ENCODE results near the gene UBR2.
"Not testable (repeated sequence)": the region's sequence is repeated elsewhere in the genome, so short reads cannot be mapped to it uniquely, and the experiment has no call there.

UBR2 gene

DNA sequence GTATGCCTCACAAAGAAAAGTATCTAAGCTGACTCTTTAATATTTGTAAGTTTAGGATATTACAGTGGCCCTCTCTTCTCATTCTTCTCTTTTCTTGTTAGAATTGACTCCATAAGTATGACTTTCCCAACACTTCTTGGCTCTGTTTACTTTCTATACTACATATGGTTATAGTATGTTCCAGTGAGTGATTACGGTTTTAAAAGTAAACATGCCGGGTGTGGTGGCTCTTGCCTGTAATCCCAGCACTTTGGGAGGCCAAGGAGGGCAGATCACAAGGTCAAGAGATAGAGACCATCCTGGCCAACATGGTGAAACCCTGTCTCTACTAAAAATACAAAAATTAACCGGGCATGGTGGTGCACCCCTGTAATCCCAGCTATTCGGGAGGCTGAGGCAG, 3.4 kb downstream of the UBR2 start:
- H3K4me1 ChIP-seq (ENCODE audit: control insufficient read depth in 1 of 2, insufficient read depth in 2 of 2, low read length in 2 of 2), result peaks cover 16 to 21% of the 10 kb centered on the region in 2 donors
- H3K9ac ChIP-seq (ENCODE audit: low read depth in 1 of 2, low read length in 2 of 2); H3K9me3 ChIP-seq (ENCODE audit: control insufficient read depth in 1 of 2, low read length in 2 of 2); H3K4me3 ChIP-seq (ENCODE audit: low read depth in 1 of 2, low read length in 2 of 2); H3K27me3 ChIP-seq (ENCODE audit: control insufficient read depth in 1 of 2, insufficient read depth in 2 of 2, low read length in 2 of 2); H3K36me3 ChIP-seq (ENCODE audit: control insufficient read depth in 1 of 2, insufficient read depth in 2 of 2, low read length in 2 of 2); H3K27ac ChIP-seq (ENCODE audit: low read depth, low read length): not testable (repeated sequence)

DNA sequence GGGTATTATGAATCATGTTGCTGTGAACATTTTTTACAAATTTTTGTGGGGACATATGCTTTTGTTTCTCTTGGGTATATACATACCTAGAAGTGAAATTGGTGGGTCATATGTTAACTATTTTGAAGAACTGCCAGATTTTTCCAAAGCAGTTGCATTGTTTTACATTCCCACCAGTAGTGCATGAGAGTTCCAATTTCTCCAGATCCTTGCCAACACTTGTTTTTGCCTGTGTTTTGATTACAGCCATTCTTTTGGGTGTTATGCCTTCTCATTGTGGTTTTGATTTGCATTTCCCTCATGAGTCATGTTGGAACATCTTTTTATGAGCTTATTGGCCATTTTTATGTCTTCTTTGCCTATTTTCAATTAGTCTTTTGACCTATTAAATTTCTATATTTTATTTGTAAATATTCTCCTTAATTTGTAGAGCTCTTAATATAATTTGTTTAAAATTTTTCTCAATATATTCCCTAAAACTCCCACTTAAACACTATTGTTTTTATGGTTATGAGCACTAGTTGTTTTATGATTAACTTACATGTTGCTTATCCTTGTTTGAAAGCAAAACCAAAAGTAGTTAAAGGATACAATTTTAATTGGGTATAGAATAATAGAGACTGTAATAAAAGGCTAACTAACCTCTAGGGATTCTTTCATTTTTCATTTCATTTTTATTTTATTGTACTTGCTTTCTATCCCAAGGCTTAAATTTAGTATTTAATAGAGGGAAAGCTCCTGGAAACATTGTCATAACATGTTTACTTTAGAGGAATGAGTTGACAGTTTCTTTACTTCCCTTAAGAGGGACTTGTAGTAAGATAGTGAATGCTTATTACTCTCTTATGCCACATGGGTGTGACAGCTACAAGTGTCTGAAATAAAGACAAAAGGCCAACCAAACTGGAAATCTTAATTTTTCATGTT, 5.5 kb downstream of the UBR2 start:
- no peak overlapping the region for H3K27ac ChIP-seq (ENCODE audit: low read depth, low read length)
- H3K27me3 ChIP-seq (ENCODE audit: control insufficient read depth in 1 of 2, insufficient read depth in 2 of 2, low read length in 2 of 2), result no peaks in the 10 kb centered on the region
- H3K9ac ChIP-seq (ENCODE audit: low read depth in 1 of 2, low read length in 2 of 2), result no peak overlapping the region
- H3K36me3 ChIP-seq (ENCODE audit: control insufficient read depth in 1 of 2, insufficient read depth in 2 of 2, low read length in 2 of 2), result peaks cover 3 to 7% of the 10 kb centered on the region in 2 donors
- H3K9me3 ChIP-seq (ENCODE audit: control insufficient read depth in 1 of 2, low read length in 2 of 2), result no peaks in the 10 kb centered on the region
- H3K4me3 ChIP-seq (ENCODE audit: low read depth in 1 of 2, low read length in 2 of 2), result no peak overlapping the region
- peaks cover 19 to 21% of the 10 kb centered on the region in 2 donors for H3K4me1 ChIP-seq (ENCODE audit: control insufficient read depth in 1 of 2, insufficient read depth in 2 of 2, low read length in 2 of 2)

GRCh38 chr6:42571611-42572342, 7.9 kb downstream of the UBR2 start:
- Histone ChIP-seq H3K4me3 (ENCODE audit: low read depth in 1 of 2, low read length in 2 of 2) (no peak overlapping the region), H3K9ac (ENCODE audit: low read depth in 1 of 2, low read length in 2 of 2) (no peak overlapping the region), H3K9me3 (ENCODE audit: control insufficient read depth in 1 of 2, low read length in 2 of 2) (no peaks in the 10 kb centered on the region), H3K27ac (ENCODE audit: low read depth, low read length) (no peak overlapping the region), H3K36me3 (ENCODE audit: control insufficient read depth in 1 of 2, insufficient read depth in 2 of 2, low read length in 2 of 2) (peaks cover 3 to 18% of the 10 kb centered on the region in 2 donors), H3K4me1 (ENCODE audit: control insufficient read depth in 1 of 2, insufficient read depth in 2 of 2, low read length in 2 of 2) (peaks cover 8 to 16% of the 10 kb centered on the region in 2 donors), H3K27me3 (ENCODE audit: control insufficient read depth in 1 of 2, insufficient read depth in 2 of 2, low read length in 2 of 2) (no peaks in the 10 kb centered on the region)

- Histone ChIP-seq H3K4me3 (ENCODE audit: low read depth in 1 of 2, low read length in 2 of 2) (no peak overlapping the region), H3K4me1 (ENCODE audit: control insufficient read depth in 1 of 2, insufficient read depth in 2 of 2, low read length in 2 of 2) (peaks cover 7 to 11% of the 10 kb centered on the region in 2 donors), H3K36me3 (ENCODE audit: control insufficient read depth in 1 of 2, insufficient read depth in 2 of 2, low read length in 2 of 2) (peaks cover 3 to 18% of the 10 kb centered on the region in 2 donors), H3K27ac (ENCODE audit: low read depth, low read length) (no peak overlapping the region), H3K9ac (ENCODE audit: low read depth in 1 of 2, low read length in 2 of 2) (no peak overlapping the region), H3K27me3 (ENCODE audit: control insufficient read depth in 1 of 2, insufficient read depth in 2 of 2, low read length in 2 of 2) (no peaks in the 10 kb centered on the region), H3K9me3 (ENCODE audit: control insufficient read depth in 1 of 2, low read length in 2 of 2) (no peaks in the 10 kb centered on the region)
These were observed 8.7 kb downstream of the UBR2 start for GRCh38 chr6:42572523-42572922.

DNA sequence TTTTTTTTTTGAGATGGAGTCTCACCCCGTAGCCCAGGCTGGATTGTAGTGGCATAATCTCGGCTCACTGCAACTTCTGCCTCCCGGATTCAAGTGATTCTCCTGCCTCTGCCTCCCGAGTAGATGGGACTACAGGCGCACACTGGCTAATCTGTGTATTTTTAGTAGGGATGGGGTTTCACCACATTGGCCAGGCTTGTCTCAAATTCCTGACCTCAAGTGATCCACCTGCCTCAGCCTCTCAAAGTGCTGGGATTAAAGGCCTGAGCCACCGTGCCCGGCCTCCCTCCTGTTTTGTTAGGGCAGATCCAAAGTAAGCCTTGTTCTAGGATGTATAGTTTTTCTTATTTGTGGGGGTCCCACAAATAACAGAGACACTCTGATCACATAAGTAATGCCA, 12.7 kb downstream of the UBR2 start:
- H3K27me3 ChIP-seq (ENCODE audit: control insufficient read depth in 1 of 2, insufficient read depth in 2 of 2, low read length in 2 of 2); H3K9ac ChIP-seq (ENCODE audit: low read depth in 1 of 2, low read length in 2 of 2); H3K4me1 ChIP-seq (ENCODE audit: control insufficient read depth in 1 of 2, insufficient read depth in 2 of 2, low read length in 2 of 2); H3K4me3 ChIP-seq (ENCODE audit: low read depth in 1 of 2, low read length in 2 of 2); H3K9me3 ChIP-seq (ENCODE audit: control insufficient read depth in 1 of 2, low read length in 2 of 2); H3K27ac ChIP-seq (ENCODE audit: low read depth, low read length): not testable (repeated sequence)
- H3K36me3 ChIP-seq (ENCODE audit: control insufficient read depth in 1 of 2, insufficient read depth in 2 of 2, low read length in 2 of 2), result peaks cover 3 to 28% of the 10 kb centered on the region in 2 donors

DNA sequence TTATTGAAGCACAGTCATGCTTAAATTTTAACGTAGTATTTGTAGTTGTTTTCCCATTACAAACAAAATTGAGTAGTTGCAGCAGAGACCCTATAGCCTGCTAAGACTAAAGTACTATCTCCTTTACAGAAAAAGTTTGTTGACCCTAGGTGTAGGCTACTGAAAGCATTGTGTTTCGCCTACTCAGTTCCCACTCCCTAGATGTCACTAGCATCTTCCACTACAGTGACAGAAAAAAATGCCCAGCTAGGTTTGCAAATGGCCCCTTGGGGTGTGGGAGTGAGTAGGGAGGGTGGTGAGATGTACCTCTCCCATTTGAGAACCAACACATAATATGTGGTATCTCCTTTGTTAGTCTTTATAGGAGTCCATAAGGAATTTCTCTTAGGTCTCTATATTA, 34.5 kb downstream of the UBR2 start:
- Histone ChIP-seq H3K27ac (ENCODE audit: low read depth, low read length) (no peak overlapping the region), H3K9me3 (ENCODE audit: control insufficient read depth in 1 of 2, low read length in 2 of 2) (no peaks in the 10 kb centered on the region), H3K36me3 (ENCODE audit: control insufficient read depth in 1 of 2, insufficient read depth in 2 of 2, low read length in 2 of 2) (peaks cover 0 to 30% of the 10 kb centered on the region in 2 donors), H3K27me3 (ENCODE audit: control insufficient read depth in 1 of 2, insufficient read depth in 2 of 2, low read length in 2 of 2) (no peaks in the 10 kb centered on the region), H3K4me1 (ENCODE audit: control insufficient read depth in 1 of 2, insufficient read depth in 2 of 2, low read length in 2 of 2) (no peaks in the 10 kb centered on the region), H3K9ac (ENCODE audit: low read depth in 1 of 2, low read length in 2 of 2) (no peak overlapping the region), H3K4me3 (ENCODE audit: low read depth in 1 of 2, low read length in 2 of 2) (no peak overlapping the region)

DNA sequence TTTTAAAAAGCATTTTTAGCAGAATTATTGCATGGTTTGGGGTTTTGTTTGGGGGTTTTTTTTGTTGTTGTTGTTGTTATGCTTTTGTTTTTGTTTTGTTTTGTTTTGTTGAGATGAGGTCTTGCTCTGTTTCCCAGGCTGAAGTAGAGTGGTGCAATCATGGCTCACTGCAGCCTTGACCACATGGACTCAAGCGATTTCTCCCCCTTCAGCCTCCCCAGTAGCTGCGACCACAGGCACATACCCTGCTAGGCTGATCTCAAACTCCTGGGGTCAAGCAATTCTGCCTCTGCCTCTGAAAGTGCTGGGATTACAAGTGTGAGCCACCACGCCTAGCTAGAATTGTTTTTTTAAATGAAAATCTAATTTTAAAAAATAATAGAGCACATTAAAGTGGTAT, 35.7 kb downstream of the UBR2 start:
- Histone ChIP-seq H3K4me1 (ENCODE audit: control insufficient read depth in 1 of 2, insufficient read depth in 2 of 2, low read length in 2 of 2) (no peaks in the 10 kb centered on the region), H3K27me3 (ENCODE audit: control insufficient read depth in 1 of 2, insufficient read depth in 2 of 2, low read length in 2 of 2) (no peaks in the 10 kb centered on the region), H3K36me3 (ENCODE audit: control insufficient read depth in 1 of 2, insufficient read depth in 2 of 2, low read length in 2 of 2) (peaks cover 0 to 35% of the 10 kb centered on the region in 2 donors), H3K4me3 (ENCODE audit: low read depth in 1 of 2, low read length in 2 of 2) (no peak overlapping the region), H3K27ac (ENCODE audit: low read depth, low read length) (no peak overlapping the region), H3K9me3 (ENCODE audit: control insufficient read depth in 1 of 2, low read length in 2 of 2) (no peaks in the 10 kb centered on the region), H3K9ac (ENCODE audit: low read depth in 1 of 2, low read length in 2 of 2) (no peak overlapping the region)

- Histone ChIP-seq H3K4me1 (ENCODE audit: control insufficient read depth in 1 of 2, insufficient read depth in 2 of 2, low read length in 2 of 2) (no peaks in the 10 kb centered on the region), H3K9ac (ENCODE audit: low read depth in 1 of 2, low read length in 2 of 2) (no peak overlapping the region), H3K36me3 (ENCODE audit: control insufficient read depth in 1 of 2, insufficient read depth in 2 of 2, low read length in 2 of 2) (peaks cover 16 to 48% of the 10 kb centered on the region in 2 donors), H3K4me3 (ENCODE audit: low read depth in 1 of 2, low read length in 2 of 2) (no peak overlapping the region), H3K27ac (ENCODE audit: low read depth, low read length) (no peak overlapping the region), H3K27me3 (ENCODE audit: control insufficient read depth in 1 of 2, insufficient read depth in 2 of 2, low read length in 2 of 2) (no peaks in the 10 kb centered on the region), H3K9me3 (ENCODE audit: control insufficient read depth in 1 of 2, low read length in 2 of 2) (no peaks in the 10 kb centered on the region)
These were observed 40.3 kb downstream of the UBR2 start for GRCh38 chr6:42604150-42604549.

DNA sequence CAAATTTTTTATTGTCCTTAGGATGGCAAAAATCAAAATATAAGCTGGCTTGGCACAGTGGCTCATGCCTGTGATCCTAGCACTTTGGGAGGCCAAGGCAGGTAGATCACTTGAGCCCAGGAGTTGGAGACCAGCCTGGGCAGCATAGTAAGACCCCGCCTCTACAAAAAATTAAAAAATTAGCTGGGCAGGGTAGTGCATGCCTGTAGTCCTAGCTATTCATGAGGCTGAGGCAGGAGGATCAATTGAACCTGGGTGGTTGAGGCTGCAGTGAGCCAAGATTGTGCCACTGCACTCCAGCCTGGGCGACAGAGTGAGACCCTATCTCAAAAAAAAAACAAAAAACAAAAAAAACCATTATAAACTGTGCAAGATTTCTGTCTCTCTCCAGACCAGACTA, 40.9 kb downstream of the UBR2 start:
- H3K27ac ChIP-seq (ENCODE audit: low read depth, low read length); H3K9ac ChIP-seq (ENCODE audit: low read depth in 1 of 2, low read length in 2 of 2); H3K27me3 ChIP-seq (ENCODE audit: control insufficient read depth in 1 of 2, insufficient read depth in 2 of 2, low read length in 2 of 2); H3K9me3 ChIP-seq (ENCODE audit: control insufficient read depth in 1 of 2, low read length in 2 of 2); H3K4me3 ChIP-seq (ENCODE audit: low read depth in 1 of 2, low read length in 2 of 2); H3K4me1 ChIP-seq (ENCODE audit: control insufficient read depth in 1 of 2, insufficient read depth in 2 of 2, low read length in 2 of 2): not testable (repeated sequence)
- peaks cover 19 to 45% of the 10 kb centered on the region in 2 donors for H3K36me3 ChIP-seq (ENCODE audit: control insufficient read depth in 1 of 2, insufficient read depth in 2 of 2, low read length in 2 of 2)

DNA sequence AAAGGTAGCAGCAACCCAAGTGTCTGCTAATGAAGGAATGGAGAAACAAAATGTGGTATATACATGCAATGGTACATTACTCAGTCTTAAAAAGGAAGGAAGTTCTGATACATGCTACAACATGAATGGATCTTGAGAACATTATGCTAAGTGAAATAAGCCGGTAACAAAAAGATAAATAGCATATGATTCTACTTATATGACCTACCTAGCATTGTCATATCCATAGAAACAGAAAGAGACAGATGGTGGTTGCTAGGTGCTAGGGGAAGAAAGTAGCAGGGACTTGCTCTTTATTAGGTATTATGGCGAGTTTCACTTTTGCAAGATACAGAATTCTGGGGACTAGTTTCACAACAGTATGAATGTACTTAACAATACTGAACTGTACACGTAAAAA, 46.6 kb downstream of the UBR2 start:
- Histone ChIP-seq H3K9ac (ENCODE audit: low read depth in 1 of 2, low read length in 2 of 2) (no peak overlapping the region), H3K9me3 (ENCODE audit: control insufficient read depth in 1 of 2, low read length in 2 of 2) (no peaks in the 10 kb centered on the region), H3K27ac (ENCODE audit: low read depth, low read length) (no peak overlapping the region), H3K4me3 (ENCODE audit: low read depth in 1 of 2, low read length in 2 of 2) (no peak overlapping the region), H3K27me3 (ENCODE audit: control insufficient read depth in 1 of 2, insufficient read depth in 2 of 2, low read length in 2 of 2) (no peaks in the 10 kb centered on the region), H3K4me1 (ENCODE audit: control insufficient read depth in 1 of 2, insufficient read depth in 2 of 2, low read length in 2 of 2) (no peaks in the 10 kb centered on the region), H3K36me3 (ENCODE audit: control insufficient read depth in 1 of 2, insufficient read depth in 2 of 2, low read length in 2 of 2) (peaks cover 14 to 39% of the 10 kb centered on the region in 2 donors)

All from duodenal mucosa (tissue), 2 donors.